SK-N-MC (cell line): ENCODE results near the gene NXN.

Source experiments
- EZH2 ChIP-seq: fragments of 200-600 bp; sonication (generic); IDR thresholded peaks from one replicate; pipeline ENCODE4 v1.6.1; 2017; ENCODE audit warnings: antibody characterized with exemption
- POLR2AphosphoS5 ChIP-seq: IDR thresholded peaks from 2 replicates; pipeline ENCODE4 v1.6.1; 2012; ENCODE audit warnings: mild to moderate bottlenecking, low read depth, low read length, borderline replicate concordance

- TF ChIP-seq POLR2AphosphoS5 (no peak), EZH2 (no peak)
These were observed 99.8 kb downstream of the NXN start for GRCh38 chr17:879546-880442.
